HG02973 (cell line): Measurements from ENCODE around the gene RASGRP1.
"Not testable (repeated sequence)": the region's sequence is repeated elsewhere in the genome, so short reads cannot be mapped to it uniquely, and the experiment has no call there.

Experiments
- ATAC-seq: cut with Tn5 transposase; IDR thresholded peaks from one replicate; pipeline ENCODE4 v1.9.1; 2021; ENCODE audit warnings: moderate library complexity; ENCODE audit not compliant: unreplicated experiment

RASGRP1 gene

GRCh38 chr15:38564557-38565286, at the start of gene RASGRP1:
TSS of gene RASGRP1 (minus strand) at chr15:38564814. CDS start at chr15:38564628, 186 bp downstream.
- ATAC-seq: peak; percentile 63

DNA sequence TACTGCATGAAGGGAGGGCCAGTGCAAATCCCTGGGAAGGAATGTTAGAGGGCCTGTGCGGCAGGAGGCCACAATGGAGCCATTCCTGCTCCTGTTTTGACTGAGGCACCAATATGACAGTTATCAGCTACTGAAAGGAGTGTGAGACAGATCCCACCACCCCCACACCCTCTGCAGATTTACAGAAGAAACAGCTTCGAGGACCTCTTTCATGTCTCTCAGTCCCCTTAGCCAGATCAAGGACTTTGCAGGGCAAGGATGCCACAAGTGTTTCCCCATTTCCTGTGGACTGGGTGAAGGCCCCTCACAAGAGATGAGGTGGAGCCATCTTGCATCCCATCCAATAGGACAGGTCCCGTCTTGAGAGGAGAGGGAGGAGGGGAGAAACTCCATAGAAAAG, 48.5 kb upstream of the RASGRP1 start:
- ATAC-seq: no peak

DNA sequence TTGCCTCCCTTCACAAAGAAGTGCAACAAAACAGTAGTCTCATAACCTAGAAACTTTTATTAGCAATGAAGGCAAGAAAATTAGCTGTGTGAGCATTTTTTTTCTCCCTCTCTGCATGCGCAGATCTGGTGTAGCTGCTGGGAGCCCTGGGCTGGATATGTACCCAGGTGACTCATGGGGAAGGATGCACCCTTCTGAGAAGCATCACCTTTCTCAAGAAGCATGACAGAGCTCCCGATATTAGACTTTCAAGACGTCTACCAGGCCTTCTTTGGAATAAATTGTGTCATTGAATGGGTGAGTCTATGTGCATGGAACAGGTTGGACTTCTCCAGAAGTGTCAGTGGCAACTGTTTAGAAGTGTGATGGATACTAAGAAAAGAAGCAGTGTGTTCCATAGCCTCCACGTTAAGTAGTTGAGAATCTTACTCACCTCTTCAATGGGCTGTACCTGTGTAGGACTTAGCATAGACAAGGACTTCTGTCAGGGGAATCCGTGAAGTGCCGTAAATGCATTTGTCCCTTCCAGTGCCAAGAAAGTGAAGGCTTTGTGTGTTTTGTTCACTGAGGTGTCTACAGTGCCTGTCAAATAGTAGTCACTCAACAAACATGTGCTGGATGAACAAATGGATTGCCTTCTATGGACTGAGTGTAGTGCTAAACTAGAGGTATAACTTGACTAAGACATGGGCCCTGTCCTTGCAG, 47.7 kb upstream of the RASGRP1 start:
- ATAC-seq: no peak

DNA sequence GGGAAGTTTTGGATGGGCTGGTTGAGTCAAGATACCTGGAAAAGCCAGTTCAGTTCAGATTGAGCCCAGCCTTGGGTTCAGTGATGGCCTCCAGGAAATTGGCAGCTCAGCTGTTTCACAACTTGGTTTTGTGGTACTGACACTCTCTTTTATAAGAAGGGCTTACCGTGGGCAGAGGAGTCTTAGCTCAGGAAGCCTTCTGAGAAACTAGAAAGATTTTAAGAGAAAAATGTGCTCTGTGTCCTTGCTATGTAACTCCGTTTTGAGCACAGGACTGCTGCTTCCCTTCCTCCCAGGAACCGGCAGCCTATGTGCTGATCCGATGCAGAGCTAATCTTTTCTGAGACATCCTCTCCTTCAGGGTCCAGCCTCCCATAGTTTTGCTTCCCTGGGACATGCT, 46.6 kb upstream of the RASGRP1 start:
- no peak for ATAC-seq

- ATAC-seq: no peak
Observed at GRCh38 chr15:38610748-38611147, 46.1 kb upstream of the RASGRP1 start.

DNA sequence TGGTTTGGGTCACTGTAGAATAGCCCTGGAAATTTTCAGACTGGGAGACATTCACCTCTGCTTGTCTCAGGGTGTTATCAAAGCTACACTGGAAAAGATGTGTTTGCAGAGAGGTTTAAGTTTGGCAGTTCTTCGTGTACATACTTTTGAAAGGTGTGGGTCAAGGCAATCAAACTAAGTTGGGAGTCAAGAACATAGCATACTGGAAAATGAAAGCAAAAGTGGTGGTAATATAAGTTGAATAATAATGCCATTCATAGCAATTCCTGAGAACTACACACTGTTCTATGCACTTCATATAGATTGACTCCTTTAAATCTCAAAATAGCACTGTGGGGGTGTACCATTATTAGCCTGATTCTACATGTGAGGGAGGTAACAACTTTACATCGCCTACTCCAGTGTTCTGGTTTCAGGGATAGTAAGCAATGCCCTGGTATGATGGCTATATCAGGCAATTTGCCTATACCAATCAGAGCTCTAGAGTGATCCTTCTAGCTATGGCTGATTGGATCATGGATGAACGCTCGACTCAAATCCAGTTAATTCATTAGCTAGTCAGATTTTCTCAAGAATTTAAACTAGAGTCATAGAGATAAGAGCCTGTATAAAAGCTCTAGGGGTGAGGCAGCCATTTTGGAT, 44.6 kb upstream of the RASGRP1 start:
- no peak for ATAC-seq

- no peak for ATAC-seq
Observed at GRCh38 chr15:38608682-38609081, 44.1 kb upstream of the RASGRP1 start.

DNA sequence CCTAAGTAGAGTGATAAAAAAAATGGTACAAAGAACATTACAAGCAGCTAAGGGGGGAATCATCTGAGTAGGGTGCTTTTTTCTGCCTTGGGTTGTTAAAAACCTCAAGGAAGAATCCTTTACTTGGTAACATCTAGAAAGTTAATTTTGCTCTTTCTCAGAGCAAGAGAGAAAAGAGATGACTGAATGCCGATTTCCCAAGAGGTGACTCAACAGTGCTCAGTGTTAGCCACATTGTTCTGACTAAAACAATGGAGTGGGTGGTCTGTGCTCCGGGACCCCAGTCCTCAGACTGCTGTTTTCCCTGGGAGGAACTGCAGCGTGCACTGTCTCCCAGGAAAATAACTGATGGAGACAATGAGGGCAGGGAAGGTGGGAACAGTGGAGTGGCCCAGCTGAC, 41.1 kb upstream of the RASGRP1 start:
- ATAC-seq: no peak

DNA sequence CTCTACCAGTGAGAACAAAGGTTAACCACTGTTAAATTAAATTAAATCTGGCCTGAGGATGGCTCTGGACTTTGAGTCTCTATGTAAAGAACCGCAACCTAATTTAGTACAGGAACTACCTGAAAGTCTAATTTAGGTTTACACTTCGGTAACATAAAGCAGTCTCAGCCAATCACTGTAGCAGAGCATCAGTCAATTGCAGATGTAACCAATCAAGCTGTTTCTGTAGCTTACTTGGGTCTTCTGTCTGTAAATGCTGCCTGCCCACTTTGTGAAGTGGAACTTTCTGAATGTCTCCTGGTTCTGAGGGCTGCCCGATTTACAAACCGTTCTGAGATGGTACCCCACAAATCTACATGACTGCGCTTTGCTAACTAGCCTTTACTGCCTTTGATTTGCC, 39.1 kb upstream of the RASGRP1 start:
- ATAC-seq: no peak

GRCh38 chr15:38602910-38603670, 38.5 kb upstream of the RASGRP1 start:
- ATAC-seq: no peak

DNA sequence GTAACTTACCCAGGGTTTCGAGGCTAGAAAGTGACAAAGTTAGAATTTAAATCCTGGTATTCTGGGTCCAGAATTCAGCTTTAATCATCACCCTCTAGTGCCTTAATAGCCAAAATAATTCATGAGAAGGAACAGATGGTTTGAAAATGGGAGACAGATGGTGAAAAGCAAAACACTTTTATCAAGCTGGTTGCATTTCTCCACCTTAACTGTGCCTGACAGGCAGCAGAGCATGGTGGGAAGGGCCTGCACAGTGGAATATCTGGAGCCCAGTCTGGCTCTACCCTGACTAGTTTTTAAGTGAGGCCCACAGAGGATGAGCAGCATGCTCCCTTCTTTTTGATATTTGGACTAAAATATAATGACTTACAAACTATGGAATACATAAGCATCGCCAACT, 35.6 kb upstream of the RASGRP1 start:
- ATAC-seq: no peak

DNA sequence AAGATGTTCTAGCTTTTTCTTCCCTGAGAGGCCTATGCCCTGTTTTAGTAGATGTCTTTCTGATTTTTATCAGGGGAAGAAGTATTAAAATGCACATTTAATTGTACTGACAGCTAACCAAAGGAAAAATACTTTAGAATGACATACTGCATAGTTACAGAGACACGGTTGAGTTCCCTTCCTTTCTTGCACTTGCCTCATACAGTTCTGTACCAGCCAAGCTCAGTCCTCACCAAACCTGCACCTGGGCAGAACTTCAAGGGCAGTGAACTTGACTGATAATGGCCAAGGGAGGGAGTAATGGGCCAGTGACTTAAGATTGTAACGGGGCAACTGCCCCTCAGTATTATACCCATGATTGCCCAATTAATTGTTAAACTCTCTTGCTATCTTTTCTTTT, 34.1 kb upstream of the RASGRP1 start:
- ATAC-seq: no peak

DNA sequence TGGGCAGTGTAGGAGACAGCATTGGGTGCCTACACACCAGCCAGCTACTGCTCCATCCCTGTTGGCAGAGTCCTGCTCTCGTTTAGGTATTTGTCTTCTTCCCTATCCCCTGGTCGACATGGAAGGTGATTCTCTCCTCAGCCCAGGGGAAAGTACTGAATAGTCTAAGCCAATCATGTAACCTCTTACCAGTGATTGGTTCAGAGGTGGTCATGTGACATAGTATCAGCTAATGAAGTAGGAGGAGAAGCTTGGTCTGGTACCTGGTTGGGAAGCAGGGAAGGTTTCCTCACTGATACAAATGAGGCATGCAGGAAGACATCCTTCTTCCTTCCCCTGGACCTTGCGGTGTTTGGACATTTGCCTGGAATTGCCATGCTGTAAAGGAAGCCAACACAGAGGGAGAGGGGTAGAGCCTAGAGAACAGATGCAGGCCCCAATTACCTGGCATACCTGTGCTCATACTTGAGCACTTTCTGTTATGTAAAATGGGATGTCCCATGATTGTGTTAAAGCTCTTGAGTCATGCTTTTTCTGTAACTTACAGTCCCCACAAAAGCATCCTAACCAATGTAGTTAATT, 32.7 kb upstream of the RASGRP1 start:
- no peak for ATAC-seq

- no peak for ATAC-seq
Observed at GRCh38 chr15:38593524-38593923, 28.9 kb upstream of the RASGRP1 start.

GRCh38 chr15:38589502-38589901, 24.9 kb upstream of the RASGRP1 start:
- ATAC-seq: no peak

DNA sequence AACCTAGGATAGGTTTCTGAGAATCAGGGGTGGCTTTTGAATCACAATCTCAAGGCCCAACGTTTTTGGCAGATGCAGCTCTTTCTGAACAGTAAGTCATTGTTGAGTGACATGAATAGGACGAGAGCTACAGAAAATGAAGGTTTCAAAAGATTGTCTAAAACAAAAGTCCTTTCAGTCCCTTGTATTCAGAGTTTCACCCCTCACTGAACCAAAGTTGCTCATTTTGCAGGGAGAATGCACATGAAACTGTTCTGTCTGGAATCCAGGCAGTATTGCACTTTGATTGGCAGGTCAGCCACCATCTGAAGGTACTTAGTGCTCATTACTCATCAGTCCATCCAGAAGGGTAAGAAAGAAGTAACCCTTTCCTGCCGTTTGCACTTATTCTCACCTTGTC, 24.1 kb upstream of the RASGRP1 start:
- no peak for ATAC-seq

DNA sequence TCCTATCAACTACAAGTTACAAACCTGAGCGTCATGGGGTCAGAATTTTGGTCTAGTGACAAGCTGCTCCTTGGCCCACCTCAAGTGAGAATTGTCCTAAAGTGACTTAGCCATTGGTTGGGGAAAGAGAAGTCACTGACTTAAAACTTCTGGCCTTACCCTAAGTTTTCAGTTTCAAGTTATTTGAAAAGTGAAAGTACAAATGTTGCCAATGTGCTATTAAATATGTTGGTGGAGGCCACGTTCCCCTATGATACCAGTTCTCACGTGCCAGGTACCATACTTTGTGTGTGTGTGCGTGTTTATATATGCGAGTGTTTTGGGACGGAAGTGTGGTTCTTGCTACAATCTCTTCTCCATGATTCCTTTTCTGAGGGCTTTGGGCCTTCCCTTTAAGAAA, 22.6 kb upstream of the RASGRP1 start:
- ATAC-seq: no peak

DNA sequence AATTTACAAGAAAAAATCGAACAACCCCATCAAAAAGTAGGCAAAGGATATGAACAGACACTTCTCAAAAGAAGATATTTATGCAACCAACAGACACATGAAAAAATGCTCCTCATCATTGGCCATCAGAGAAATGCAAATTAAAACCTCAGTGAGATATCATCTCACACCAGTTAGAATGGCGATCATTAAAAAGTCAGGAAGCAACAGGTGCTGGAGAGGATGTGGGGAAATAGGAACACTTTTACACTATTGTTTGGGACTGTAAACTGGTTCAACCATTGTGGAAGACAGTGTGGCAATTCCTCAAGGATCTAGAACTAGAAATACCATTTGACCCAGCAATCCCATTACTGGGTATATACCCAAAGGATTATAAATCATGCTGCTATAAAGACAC, 21.4 kb upstream of the RASGRP1 start:
- ATAC-seq: not testable (repeated sequence)

DNA sequence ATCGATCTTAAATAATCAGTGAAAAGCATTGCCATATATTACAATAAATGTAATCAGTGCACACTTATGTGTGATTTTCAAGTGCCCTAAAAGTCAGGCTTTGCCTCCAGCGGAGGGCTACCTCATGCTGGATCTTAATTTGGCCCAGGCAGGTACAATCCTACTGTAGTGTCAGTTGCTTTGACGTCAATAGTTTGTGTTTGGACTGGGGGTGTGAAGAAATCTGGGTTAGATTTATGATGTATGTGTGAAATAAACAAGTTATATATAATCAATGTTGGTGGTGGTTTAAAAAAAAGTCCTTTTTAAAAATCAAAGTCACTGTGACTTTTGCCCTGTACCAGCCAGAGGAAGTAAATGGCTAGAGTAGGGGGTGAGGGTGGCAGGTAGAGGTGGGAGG, 14.0 kb upstream of the RASGRP1 start:
- no peak for ATAC-seq

GRCh38 chr15:38577424-38577987, 12.9 kb upstream of the RASGRP1 start:
- ATAC-seq: no peak

GRCh38 chr15:38576837-38577236, 12.2 kb upstream of the RASGRP1 start:
- no peak for ATAC-seq
